Mucosa of stomach (tissue), 1 donor: ENCODE results near the gene ICE2.

Source experiments
- H3K27me3 ChIP-seq: one replicate; pipeline ENCODE4 v1.7.0; 2013; ENCODE audit warnings: mild to moderate bottlenecking, low read length; ENCODE audit not compliant: control insufficient read depth, insufficient read depth
- H3K36me3 ChIP-seq: one replicate; pipeline ENCODE4 v1.7.0; 2013; ENCODE audit warnings: low read length; ENCODE audit not compliant: control insufficient read depth, insufficient read depth
- H3K4me1 ChIP-seq: one replicate; pipeline ENCODE4 v1.7.0; 2013; ENCODE audit warnings: mild to moderate bottlenecking, low read length; ENCODE audit not compliant: control insufficient read depth, insufficient read depth
- H3K4me3 ChIP-seq: one replicate; pipeline ENCODE4 v1.7.0; 2013; ENCODE audit warnings: low read length
- H3K9ac ChIP-seq: one replicate; pipeline ENCODE4 v1.7.0; 2013; ENCODE audit warnings: mild to moderate bottlenecking, low read length, moderate library complexity
- H3K9me3 ChIP-seq: one replicate; pipeline ENCODE4 v1.7.0; 2013; ENCODE audit warnings: mild to moderate bottlenecking, low read length, moderate library complexity; ENCODE audit not compliant: control insufficient read depth
- donor health status: Pancreatic carcinoma.

ICE2 gene

GRCh38 chr15:60399246-60399915, 79.6 kb downstream of the ICE2 start:
- Histone ChIP-seq H3K9ac (peak overlapping the region; percentile 88), H3K9me3 (no peaks in the 10 kb centered on the region), H3K36me3 (no peaks in the 10 kb centered on the region), H3K4me1 (peaks cover 41% of the 10 kb centered on the region), H3K4me3 (no peak overlapping the region), H3K27me3 (no peaks in the 10 kb centered on the region)

- peaks cover 4% of the 10 kb centered on the region for H3K36me3 ChIP-seq
- no peaks in the 10 kb centered on the region for H3K9me3 ChIP-seq
- H3K27me3 ChIP-seq, result no peaks in the 10 kb centered on the region
- peak within 1 kb of the TSS; percentile 88 for H3K9ac ChIP-seq
- peaks cover 49% of the 10 kb centered on the region for H3K4me1 ChIP-seq
- H3K4me3 ChIP-seq, result peak within 1 kb of the TSS; percentile 99
These were observed 81.0 kb downstream of the ICE2 start, which contains the start of gene ANXA2 for GRCh38 chr15:60397772-60398445. ANXA2 (minus strand) TSS chr15:60397986; CDS start chr15:60386075, 11,911 bp downstream.

GRCh38 chr15:60396958-60397771, 81.8 kb downstream of the ICE2 start:
- no peaks in the 10 kb centered on the region for H3K9me3 ChIP-seq
- peak overlapping the region; percentile 99 for H3K4me3 ChIP-seq
- H3K9ac ChIP-seq, result peak overlapping the region; percentile 88
- H3K27me3 ChIP-seq, result no peaks in the 10 kb centered on the region
- H3K36me3 ChIP-seq, result peaks cover 4% of the 10 kb centered on the region
- peaks cover 54% of the 10 kb centered on the region for H3K4me1 ChIP-seq

- H3K4me3 ChIP-seq, result peak overlapping the region; percentile 99
- H3K9ac ChIP-seq, result peak overlapping the region; percentile 88
- no peaks in the 10 kb centered on the region for H3K27me3 ChIP-seq
- H3K36me3 ChIP-seq, result peaks cover 4% of the 10 kb centered on the region
- no peaks in the 10 kb centered on the region for H3K9me3 ChIP-seq
- peaks cover 60% of the 10 kb centered on the region for H3K4me1 ChIP-seq
These were observed 82.4 kb downstream of the ICE2 start for GRCh38 chr15:60396560-60396957.

- Histone ChIP-seq H3K9me3 (no peaks in the 10 kb centered on the region), H3K4me3 (peak overlapping the region; percentile 99), H3K27me3 (no peaks in the 10 kb centered on the region), H3K4me1 (peaks cover 65% of the 10 kb centered on the region), H3K36me3 (peaks cover 4% of the 10 kb centered on the region), H3K9ac (peak overlapping the region; percentile 88)
These were observed 82.8 kb downstream of the ICE2 start for GRCh38 chr15:60396100-60396499.

GRCh38 chr15:60395276-60396011, 83.5 kb downstream of the ICE2 start:
- Histone ChIP-seq H3K27me3 (no peaks in the 10 kb centered on the region), H3K4me1 (peaks cover 71% of the 10 kb centered on the region), H3K9me3 (no peaks in the 10 kb centered on the region), H3K36me3 (peaks cover 4% of the 10 kb centered on the region), H3K4me3 (peak overlapping the region; percentile 9), H3K9ac (peak overlapping the region; percentile 88)

- Histone ChIP-seq H3K4me1 (peaks cover 79% of the 10 kb centered on the region), H3K27me3 (no peaks in the 10 kb centered on the region)
These were observed 84.2 kb downstream of the ICE2 start for GRCh38 chr15:60394689-60395097.

GRCh38 chr15:60392986-60393790, 85.8 kb downstream of the ICE2 start:
- Histone ChIP-seq H3K4me3 (no peak overlapping the region), H3K4me1 (peaks cover 85% of the 10 kb centered on the region), H3K36me3 (peaks cover 4% of the 10 kb centered on the region), H3K9ac (peak overlapping the region; percentile 62), H3K27me3 (no peaks in the 10 kb centered on the region), H3K9me3 (no peaks in the 10 kb centered on the region)

More at GRCh38 chr15:60394689-60395097, 84.2 kb downstream of the ICE2 start:
- Histone ChIP-seq H3K4me3 (no peak overlapping the region), H3K9me3 (no peaks in the 10 kb centered on the region), H3K36me3 (peaks cover 4% of the 10 kb centered on the region), H3K9ac (peak overlapping the region; percentile 62)

- no peak overlapping the region for H3K4me3 ChIP-seq
- peaks cover 4% of the 10 kb centered on the region for H3K36me3 ChIP-seq
- no peaks in the 10 kb centered on the region for H3K27me3 ChIP-seq
- no peak overlapping the region for H3K9ac ChIP-seq
- no peaks in the 10 kb centered on the region for H3K9me3 ChIP-seq
- H3K4me1 ChIP-seq, result peaks cover 83% of the 10 kb centered on the region
These were observed 86.3 kb downstream of the ICE2 start for GRCh38 chr15:60392601-60392985.

GRCh38 chr15:60391722-60392315, 87.1 kb downstream of the ICE2 start:
- Histone ChIP-seq H3K9ac (peak overlapping the region; percentile 25), H3K4me3 (no peak overlapping the region), H3K36me3 (peaks cover 4% of the 10 kb centered on the region), H3K9me3 (no peaks in the 10 kb centered on the region), H3K4me1 (peaks cover 88% of the 10 kb centered on the region), H3K27me3 (no peaks in the 10 kb centered on the region)
